ENCODE measurements around the gene DLGAP3. TPM values are rescaled to one million over a fixed set of nuclear protein-coding genes. Genes with fewer than 3 reads are reported as not detected.

The DLGAP3 gene
- total RNA-seq, 1 donor = not detected

GRCh38 chr1:34887593-34887992 is 41.9 kb downstream of the DLGAP3 start:
- no peak overlapping the region for H3K4me3 ChIP-seq (ENCODE audit: insufficient read depth, low read length)
- H3K4me2 ChIP-seq (ENCODE audit: insufficient read depth, low read length) = no peak overlapping the region
- H2AFZ ChIP-seq (ENCODE audit: low read length) = no peak overlapping the region
- no peak for DNase-seq (ENCODE audit: insufficient read length, low spot score, missing footprints)
- H3K27ac ChIP-seq (ENCODE audit: low read depth, low read length) = no peak overlapping the region
- H3K36me3 ChIP-seq (ENCODE audit: insufficient read depth, low read length) = no peaks in the 10 kb centered on the region
- H3K27me3 ChIP-seq (ENCODE audit: insufficient read depth, low read length) = peaks cover 25% of the 10 kb centered on the region
- H3K9me3 ChIP-seq (ENCODE audit: low read depth, low read length) = no peaks in the 10 kb centered on the region
- peaks cover 6% of the 10 kb centered on the region for H3K4me1 ChIP-seq (ENCODE audit: insufficient read depth, low read length)
- H4K20me1 ChIP-seq (ENCODE audit: insufficient read depth, low read length) = no peaks in the 10 kb centered on the region
- H3K79me2 ChIP-seq (ENCODE audit: insufficient read depth, low read length) = no peaks in the 10 kb centered on the region
- no peak for TF ChIP-seq CTCF (IDR thresholded peaks at IDR 0.05; ENCODE audit: extremely low read depth, low read depth, low read length)

DNA sequence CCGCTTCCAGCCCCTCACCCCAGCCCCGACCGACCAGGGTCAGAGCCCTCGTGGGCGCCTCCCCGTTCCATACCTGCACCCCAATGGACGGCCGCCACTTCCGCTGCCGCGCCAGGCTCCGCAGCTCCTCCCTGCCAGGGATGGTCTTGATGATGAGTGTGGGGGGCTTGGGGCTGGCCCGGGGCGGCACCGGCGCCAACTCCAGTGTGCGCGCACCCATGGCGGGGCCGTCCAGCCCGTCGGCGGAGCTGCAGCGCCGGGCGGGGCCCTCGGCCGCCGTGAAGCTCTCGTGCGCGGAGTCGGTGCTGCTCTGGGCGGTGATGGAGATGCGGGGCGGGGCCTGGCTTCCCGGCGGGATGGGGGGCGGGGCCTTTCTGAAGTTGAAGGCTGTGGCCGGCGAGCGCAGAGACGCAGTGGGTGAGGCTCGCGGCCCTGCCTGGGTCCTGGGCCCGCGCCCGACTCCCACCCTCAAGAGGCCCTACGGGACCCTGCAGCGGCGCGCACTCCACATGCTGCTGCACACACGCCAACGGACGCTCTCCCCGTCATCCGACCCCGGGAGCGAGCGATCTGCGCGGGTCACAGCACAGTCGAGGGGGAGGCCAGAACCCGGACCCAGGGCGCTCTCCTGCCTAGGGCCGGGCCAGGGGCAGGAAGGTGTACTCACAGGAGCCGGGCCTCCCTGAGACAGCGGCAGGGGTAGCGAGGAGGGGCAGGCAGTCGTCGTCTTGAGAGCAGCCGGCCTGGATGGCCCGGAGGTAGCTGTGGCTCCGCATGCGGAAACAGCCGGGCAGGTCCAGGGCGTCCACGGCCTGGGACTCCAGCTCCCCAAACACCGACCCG is 43.8 kb downstream of the DLGAP3 start:
- H2AFZ ChIP-seq (ENCODE audit: low read length) = peak overlapping the region; percentile 59
- no peaks in the 10 kb centered on the region for H3K79me2 ChIP-seq (ENCODE audit: insufficient read depth, low read length)
- H3K27me3 ChIP-seq (ENCODE audit: insufficient read depth, low read length) = peaks cover 27% of the 10 kb centered on the region
- no peak for TF ChIP-seq CTCF (IDR thresholded peaks at IDR 0.05; ENCODE audit: extremely low read depth, low read depth, low read length)
- peak; percentile 90 for DNase-seq (ENCODE audit: insufficient read length, low spot score, missing footprints)
- no peaks in the 10 kb centered on the region for H4K20me1 ChIP-seq (ENCODE audit: insufficient read depth, low read length)
- H3K36me3 ChIP-seq (ENCODE audit: insufficient read depth, low read length) = no peaks in the 10 kb centered on the region
- peak overlapping the region; percentile 76 for H3K4me2 ChIP-seq (ENCODE audit: insufficient read depth, low read length)
- H3K9me3 ChIP-seq (ENCODE audit: low read depth, low read length) = no peaks in the 10 kb centered on the region
- peaks cover 6% of the 10 kb centered on the region for H3K4me1 ChIP-seq (ENCODE audit: insufficient read depth, low read length)
- no peak overlapping the region for H3K27ac ChIP-seq (ENCODE audit: low read depth, low read length)
- H3K4me3 ChIP-seq (ENCODE audit: insufficient read depth, low read length) = peak overlapping the region; percentile 59

DNA sequence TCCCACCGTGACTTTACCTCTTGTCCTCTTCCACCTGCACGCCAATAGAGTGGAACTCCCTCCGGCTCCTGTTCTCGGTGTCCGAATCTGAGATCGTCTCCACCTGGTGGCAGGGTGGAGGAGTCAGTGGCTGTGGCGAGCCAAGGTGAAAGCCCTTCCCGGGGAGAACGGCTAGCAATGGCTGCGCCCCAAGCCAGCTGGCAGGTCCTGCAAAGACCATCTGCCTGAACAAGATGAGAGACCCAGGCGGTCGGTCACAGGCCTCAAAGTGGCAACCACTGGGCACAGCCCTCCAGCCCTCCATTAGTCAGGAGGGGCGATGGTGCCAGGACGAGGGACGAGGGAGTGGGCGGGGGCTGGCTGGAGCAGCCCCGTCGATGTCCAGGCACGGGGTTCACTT is 44.5 kb downstream of the DLGAP3 start:
- Histone ChIP-seq H3K79me2 (ENCODE audit: insufficient read depth, low read length) (no peaks in the 10 kb centered on the region), H3K4me2 (ENCODE audit: insufficient read depth, low read length) (peak overlapping the region; percentile 76)
- DNase-seq (ENCODE audit: insufficient read length, low spot score, missing footprints) = no peak

More for the DNA sequence above, 44.5 kb downstream of the DLGAP3 start:
- TF ChIP-seq CTCF (IDR thresholded peaks at IDR 0.05; ENCODE audit: extremely low read depth, low read depth, low read length) = no peak
- Histone ChIP-seq H3K4me1 (ENCODE audit: insufficient read depth, low read length) (peaks cover 6% of the 10 kb centered on the region), H3K36me3 (ENCODE audit: insufficient read depth, low read length) (no peaks in the 10 kb centered on the region), H3K4me3 (ENCODE audit: insufficient read depth, low read length) (no peak overlapping the region), H3K9me3 (ENCODE audit: low read depth, low read length) (no peaks in the 10 kb centered on the region), H2AFZ (ENCODE audit: low read length) (no peak overlapping the region), H4K20me1 (ENCODE audit: insufficient read depth, low read length) (no peaks in the 10 kb centered on the region), H3K27ac (ENCODE audit: low read depth, low read length) (no peak overlapping the region), H3K27me3 (ENCODE audit: insufficient read depth, low read length) (peaks cover 27% of the 10 kb centered on the region)
